Thoracic aorta (tissue), 2 donors: ENCODE data around the gene SLC26A6. TPM values are rescaled to one million over a fixed set of nuclear protein-coding genes. Genes with fewer than 3 reads are reported as not detected.

Source experiments
- ATAC-seq: fragments of 150-250 bp; one replicate; pipeline ENCODE4 v1.8.0; 2017; ENCODE audit warnings: low read depth; ENCODE audit not compliant: insufficient number of reproducible peaks, low FRiP score
- DNase-seq: peaks from one replicate; pipeline ENCODE4 v3.0.0-alpha.2; 2020; ENCODE audit warnings: low spot score
- H3K27ac ChIP-seq, 2 donors: fragments of 200-600 bp; sonication (generic); 1 replicate in 1 of 2; 2 replicates in 1 of 2; pipeline ENCODE4 v1.5.1; 2016; ENCODE audit warnings: mild to moderate bottlenecking in 2 of 2, moderate library complexity in 2 of 2
- H3K27me3 ChIP-seq: fragments of 200-600 bp; sonication (generic); replicated peaks from 2 replicates; pipeline ENCODE4 v1.6.0; 2016; ENCODE audit warnings: mild to moderate bottlenecking; ENCODE audit not compliant: insufficient read depth
- H3K36me3 ChIP-seq: fragments of 200-600 bp; sonication (generic); one replicate; pipeline ENCODE4 v1.5.1; 2016
- H3K4me1 ChIP-seq, 2 donors: fragments of 200-600 bp; sonication (generic); 1 replicate in 1 of 2; 2 replicates in 1 of 2; pipeline versions ENCODE4 v1.5.1 to v1.6.0; 2016; ENCODE audit warnings: low read depth in 2 of 2, mild to moderate bottlenecking in 1 of 2; ENCODE audit not compliant: control insufficient read depth in 1 of 2
- H3K4me3 ChIP-seq: fragments of 200-600 bp; sonication (generic); 2 replicates; pipeline ENCODE4 v1.5.1; 2016; ENCODE audit warnings: mild to moderate bottlenecking
- H3K9me3 ChIP-seq: fragments of 200-600 bp; sonication (generic); 2 replicates; pipeline ENCODE4 v1.5.1; 2016
- CTCF ChIP-seq: fragments of 200-600 bp; sonication (generic); IDR thresholded peaks from one replicate; pipeline ENCODE4 v1.5.1; 2019; ENCODE audit warnings: antibody characterized with exemption
- total RNA-seq, 2 donors: library from RNA; depleted of rRNA; stranded (reverse); fragments of >200 nt; gene quantifications; one replicate each; pipeline versions ENCODE4 v1.1.0 to v1.2.3, GENCODE V29; 2016

SLC26A6 gene
- total RNA-seq, 2 donors from 2014 or later, result 93.9 to 102 TPM

GRCh38 chr3:48678566-48679380 lies 43.5 kb upstream of the SLC26A6 start:
- DNase-seq (no peak), ATAC-seq (no peak)
- no peak overlapping the region for H3K4me3 ChIP-seq
- H3K27me3 ChIP-seq, result no peaks in the 10 kb centered on the region
- H3K27ac ChIP-seq, result no peak overlapping the region
- H3K9me3 ChIP-seq, result no peaks in the 10 kb centered on the region
- TF ChIP-seq CTCF, result no peak
- peaks cover 55% of the 10 kb centered on the region for H3K36me3 ChIP-seq
- H3K4me1 ChIP-seq, result peaks cover 6 to 12% of the 10 kb centered on the region in 2 donors

DNA sequence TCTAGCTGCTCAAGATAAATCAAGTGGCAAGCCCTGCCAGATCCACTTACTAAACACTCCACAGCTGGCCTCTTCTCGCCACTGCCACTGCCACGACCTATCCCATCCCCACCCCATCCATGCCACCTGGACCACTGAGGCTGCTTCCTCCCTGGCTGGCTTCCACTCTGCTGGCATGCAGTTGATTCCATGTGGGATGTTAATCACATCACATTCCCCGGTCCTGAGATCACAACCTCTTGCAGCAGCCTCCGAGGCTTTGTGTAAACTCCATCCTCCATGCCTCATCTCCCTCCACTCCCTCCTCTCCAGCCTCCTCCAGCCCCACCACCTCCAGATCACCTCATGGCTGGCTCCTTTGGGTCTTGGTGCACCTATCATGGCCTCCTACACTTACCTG lies 42.8 kb upstream of the SLC26A6 start:
- peaks cover 55% of the 10 kb centered on the region for H3K36me3 ChIP-seq

GRCh38 chr3:48674505-48674904 lies 39.2 kb upstream of the SLC26A6 start:
- no peak for TF ChIP-seq CTCF
- ATAC-seq (no peak), DNase-seq (no peak)
- H3K27me3 ChIP-seq, result no peaks in the 10 kb centered on the region
- H3K4me1 ChIP-seq, result no peaks in the 10 kb centered on the region
- H3K9me3 ChIP-seq, result no peaks in the 10 kb centered on the region
- H3K27ac ChIP-seq, result no peak overlapping the region
- peaks cover 42% of the 10 kb centered on the region for H3K36me3 ChIP-seq
- H3K4me3 ChIP-seq, result no peak overlapping the region

More for the DNA sequence above, 42.8 kb upstream of the SLC26A6 start:
- no peak for TF ChIP-seq CTCF
- no peaks in the 10 kb centered on the region for H3K27me3 ChIP-seq
- ATAC-seq (no peak), DNase-seq (no peak)
- H3K4me3 ChIP-seq, result no peak overlapping the region
- no peaks in the 10 kb centered on the region for H3K9me3 ChIP-seq
- peaks cover 0 to 4% of the 10 kb centered on the region in 2 donors for H3K4me1 ChIP-seq
- H3K27ac ChIP-seq, result no peak overlapping the region

DNA sequence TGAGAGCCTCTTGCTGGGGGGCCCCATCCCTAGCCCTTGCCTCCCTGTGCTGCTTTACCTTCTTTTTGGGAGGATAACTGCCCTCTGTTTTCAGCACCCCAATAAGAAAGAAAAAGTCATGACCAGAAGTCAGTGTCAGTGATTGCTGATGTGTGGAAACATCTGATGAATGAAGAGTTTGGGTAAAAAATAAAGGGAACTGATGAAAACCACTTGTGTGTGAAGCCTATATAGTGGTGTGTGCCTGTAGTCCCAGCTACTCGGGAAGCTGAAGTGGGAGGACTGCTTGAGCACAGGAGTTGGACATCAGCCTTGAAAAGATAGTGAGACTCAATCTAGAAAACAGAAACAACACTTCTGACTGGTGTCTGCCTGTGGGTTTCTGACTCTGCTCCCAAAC lies 37.3 kb upstream of the SLC26A6 start:
- Histone ChIP-seq H3K36me3 (peaks cover 28% of the 10 kb centered on the region), H3K4me3 (no peak overlapping the region), H3K9me3 (no peaks in the 10 kb centered on the region), H3K4me1 (no peaks in the 10 kb centered on the region), H3K27ac (no peak overlapping the region), H3K27me3 (no peaks in the 10 kb centered on the region)
- DNase-seq, result no peak
- TF ChIP-seq CTCF, result no peak
- ATAC-seq, result no peak

DNA sequence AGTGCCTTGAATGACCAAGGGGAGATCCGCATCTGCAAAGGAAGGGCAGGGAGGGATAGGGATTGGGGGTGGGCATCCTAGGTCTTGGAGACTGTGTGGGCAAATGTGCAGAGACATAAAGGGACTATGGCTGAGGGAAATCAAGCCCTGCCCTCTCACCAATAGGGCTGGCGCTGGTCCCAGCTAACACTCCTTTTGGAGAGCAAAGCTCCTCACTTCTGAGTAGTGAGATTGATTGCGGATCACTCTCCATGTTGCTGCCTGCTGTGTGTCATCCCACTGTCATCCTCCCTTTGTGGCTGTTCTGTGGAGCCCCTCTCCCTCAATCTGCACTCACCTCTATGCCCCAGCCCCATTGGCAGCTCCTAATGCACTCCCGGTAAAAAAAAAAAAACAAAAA lies 29.7 kb upstream of the SLC26A6 start:
- no peak for DNase-seq
- no peak for TF ChIP-seq CTCF
- no peak for ATAC-seq
- Histone ChIP-seq H3K4me1 (peaks cover 4 to 21% of the 10 kb centered on the region in 2 donors), H3K27me3 (no peaks in the 10 kb centered on the region), H3K36me3 (no peaks in the 10 kb centered on the region), H3K4me3 (no peak overlapping the region), H3K27ac (peak overlapping the region; percentile 91 to 92), H3K9me3 (no peaks in the 10 kb centered on the region)
